OCI-LY1 (cell line): Measurements from ENCODE around the gene CXCL14.

ENCODE experiments used
- EZH2 ChIP-seq: fragments of 200-600 bp; sonication (generic), shearing (Covaris generic); IDR thresholded peaks from 2 replicates; pipeline ENCODE4 v1.8.0; 2017; ENCODE audit warnings: borderline replicate concordance, mixed run types, mild to moderate bottlenecking, antibody characterized with exemption, low read length, moderate library complexity, mixed read lengths
- TF ChIP-seq, protein P1 (sequence below): fragments of 200-600 bp; sonication (generic), shearing (Covaris generic); IDR thresholded peaks from 2 replicates; pipeline ENCODE4 v1.5.1; 2017; ENCODE audit warnings: mild to moderate bottlenecking, antibody characterized with exemption, low read length, moderate library complexity, mixed read lengths

DNA sequence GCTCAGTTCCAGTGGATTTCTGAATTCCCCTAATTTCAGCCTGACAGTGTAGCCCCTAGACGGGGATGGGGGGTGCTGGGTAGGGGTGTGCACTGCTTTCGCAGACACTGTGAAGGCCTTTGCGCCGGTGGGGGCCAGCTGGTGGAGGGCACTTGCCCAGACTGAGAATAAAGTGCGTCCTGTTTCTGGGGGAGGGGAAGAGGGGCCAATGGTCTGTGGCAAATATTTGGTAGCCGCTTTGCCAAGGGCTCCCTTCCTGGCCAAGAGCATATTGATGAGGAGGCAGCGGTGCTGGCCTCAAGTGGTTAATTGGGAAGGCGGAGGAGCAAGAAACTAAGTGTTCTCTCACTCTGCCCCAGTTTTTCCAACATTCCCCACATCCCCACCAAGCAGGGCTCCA lies 1.4 kb downstream of the CXCL14 start:
- TF ChIP-seq, protein P1, sequence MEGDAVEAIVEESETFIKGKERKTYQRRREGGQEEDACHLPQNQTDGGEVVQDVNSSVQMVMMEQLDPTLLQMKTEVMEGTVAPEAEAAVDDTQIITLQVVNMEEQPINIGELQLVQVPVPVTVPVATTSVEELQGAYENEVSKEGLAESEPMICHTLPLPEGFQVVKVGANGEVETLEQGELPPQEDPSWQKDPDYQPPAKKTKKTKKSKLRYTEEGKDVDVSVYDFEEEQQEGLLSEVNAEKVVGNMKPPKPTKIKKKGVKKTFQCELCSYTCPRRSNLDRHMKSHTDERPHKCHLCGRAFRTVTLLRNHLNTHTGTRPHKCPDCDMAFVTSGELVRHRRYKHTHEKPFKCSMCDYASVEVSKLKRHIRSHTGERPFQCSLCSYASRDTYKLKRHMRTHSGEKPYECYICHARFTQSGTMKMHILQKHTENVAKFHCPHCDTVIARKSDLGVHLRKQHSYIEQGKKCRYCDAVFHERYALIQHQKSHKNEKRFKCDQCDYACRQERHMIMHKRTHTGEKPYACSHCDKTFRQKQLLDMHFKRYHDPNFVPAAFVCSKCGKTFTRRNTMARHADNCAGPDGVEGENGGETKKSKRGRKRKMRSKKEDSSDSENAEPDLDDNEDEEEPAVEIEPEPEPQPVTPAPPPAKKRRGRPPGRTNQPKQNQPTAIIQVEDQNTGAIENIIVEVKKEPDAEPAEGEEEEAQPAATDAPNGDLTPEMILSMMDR: no peak
- no peak for TF ChIP-seq EZH2
